NOMO-1 treated with dmso at 0.1 percent for 144 hours (cell line): ENCODE results near the gene OLAH.

Experiments used
- DNase-seq: peaks from one replicate; lab custom pipeline; 2025; ENCODE audit not compliant: unreplicated experiment; lab: John Stamatoyannopoulos, UW

The OLAH gene

DNA sequence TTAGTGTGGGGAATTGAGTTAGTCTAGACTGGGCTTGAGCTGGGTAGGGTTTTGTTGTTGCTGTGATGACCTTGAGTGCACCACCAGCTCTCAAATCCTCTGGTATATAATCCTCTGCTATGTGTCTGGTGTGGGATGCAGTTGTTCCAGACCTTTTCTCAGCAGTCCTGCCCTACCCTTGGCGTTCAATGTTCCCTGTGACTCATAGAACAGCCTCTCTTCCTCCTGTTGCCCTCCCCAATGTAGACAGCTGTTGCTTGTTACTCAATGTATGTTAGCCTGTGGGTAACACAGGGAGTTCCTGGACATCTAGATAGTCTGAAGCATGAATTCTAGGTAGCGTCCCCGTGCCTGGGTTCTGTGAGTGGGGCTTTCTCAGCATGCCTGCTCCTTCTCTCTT is 25.1 kb downstream of the OLAH start:
- no peak for DNase-seq

DNA sequence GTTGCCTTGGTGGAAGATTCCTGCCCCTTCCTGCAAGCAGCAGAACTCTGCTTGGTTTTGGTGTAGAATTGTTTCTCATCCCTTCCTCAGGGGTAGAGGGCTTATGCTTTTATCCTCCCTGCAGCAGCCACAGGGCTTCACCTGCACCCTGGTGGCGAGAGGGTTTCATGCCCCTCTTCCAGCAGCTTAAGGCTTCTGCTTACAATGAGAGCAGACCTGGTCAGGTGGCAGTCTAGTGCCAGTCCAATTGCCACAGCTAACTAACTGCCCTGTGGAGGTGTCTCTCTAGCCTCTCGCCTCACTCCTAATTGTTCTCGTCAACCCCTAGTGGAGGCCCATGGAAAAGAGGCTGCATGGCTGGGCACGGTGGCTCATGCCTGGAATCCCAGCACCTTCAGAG is 25.5 kb downstream of the OLAH start:
- no peak for DNase-seq

DNA sequence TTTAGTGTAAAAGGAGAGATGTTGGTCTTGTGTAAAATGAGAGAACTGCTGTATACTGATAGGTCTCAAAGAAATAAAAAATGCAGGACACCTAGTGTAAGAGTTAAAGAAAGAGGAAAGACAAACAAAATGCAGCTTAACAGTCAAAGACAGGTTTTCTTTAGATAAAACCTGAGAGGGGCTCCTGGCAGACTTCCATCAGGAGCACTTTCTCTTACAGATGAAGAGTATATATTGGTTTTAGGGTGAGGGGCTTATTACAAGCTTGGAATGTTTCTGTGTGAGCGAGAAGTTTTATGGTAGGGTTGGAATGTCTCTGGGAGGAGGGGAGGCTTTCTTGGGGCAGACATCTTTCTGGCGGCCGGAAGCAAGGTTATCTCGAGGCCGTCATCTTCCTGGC is 28.6 kb downstream of the OLAH start:
- no peak for DNase-seq

DNA sequence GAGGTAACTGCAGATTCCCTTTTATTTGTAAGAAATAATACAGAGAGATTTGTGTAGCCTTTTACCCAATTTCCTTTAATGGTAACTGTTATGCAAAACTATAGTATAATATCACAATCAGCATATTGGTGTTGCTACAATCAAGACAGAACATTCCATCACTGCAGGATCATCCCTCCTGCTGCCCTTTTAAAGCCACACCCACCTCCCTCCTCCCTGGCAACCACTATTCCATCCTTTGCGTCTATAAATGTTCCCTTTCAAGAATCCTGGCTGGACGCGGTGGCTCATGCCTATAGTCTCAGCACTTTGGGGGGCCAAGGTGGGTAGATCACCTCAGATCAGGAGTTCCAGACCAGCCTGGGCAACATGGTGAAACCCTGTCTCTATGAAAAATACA is 31.7 kb downstream of the OLAH start:
- DNase-seq = no peak

DNA sequence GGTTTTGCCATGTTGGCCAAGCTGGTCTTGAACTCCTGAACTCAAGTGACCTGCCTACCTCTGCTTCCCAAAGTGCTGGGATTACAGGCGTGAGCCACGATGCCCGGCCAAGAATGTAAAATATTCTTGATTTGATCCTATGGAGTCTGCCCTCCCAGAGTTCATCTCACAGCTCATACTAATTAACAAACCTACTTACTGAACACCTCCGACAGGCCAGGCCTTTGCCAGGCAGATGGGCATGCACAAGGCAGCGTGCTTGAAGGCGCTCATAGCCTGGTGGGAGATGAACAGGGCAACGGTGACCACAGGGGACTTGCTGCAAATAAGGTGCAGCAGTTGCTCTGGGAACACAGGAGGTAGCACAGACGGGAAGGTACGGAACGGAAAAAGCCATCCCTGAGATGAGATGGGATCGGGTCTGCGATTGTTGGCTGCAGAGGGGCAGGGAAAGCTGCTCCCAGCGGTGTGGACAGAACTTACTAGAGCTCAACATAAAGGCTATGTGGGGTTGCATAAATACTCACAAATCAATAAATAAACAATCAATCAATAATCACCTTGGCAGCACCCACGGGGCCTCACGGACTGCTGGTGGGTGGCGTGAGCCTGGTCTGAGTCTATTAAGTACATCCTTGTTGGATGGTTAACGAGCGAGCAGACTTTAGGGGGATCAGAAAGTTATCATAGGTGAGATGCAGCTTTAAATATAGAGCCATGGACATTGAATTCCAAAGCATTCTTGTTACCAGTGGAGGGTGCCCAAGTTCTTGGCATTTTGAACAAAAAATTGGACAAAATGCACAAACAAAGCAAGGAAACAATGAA is 40.1 kb downstream of the OLAH start:
- no peak for DNase-seq

DNA sequence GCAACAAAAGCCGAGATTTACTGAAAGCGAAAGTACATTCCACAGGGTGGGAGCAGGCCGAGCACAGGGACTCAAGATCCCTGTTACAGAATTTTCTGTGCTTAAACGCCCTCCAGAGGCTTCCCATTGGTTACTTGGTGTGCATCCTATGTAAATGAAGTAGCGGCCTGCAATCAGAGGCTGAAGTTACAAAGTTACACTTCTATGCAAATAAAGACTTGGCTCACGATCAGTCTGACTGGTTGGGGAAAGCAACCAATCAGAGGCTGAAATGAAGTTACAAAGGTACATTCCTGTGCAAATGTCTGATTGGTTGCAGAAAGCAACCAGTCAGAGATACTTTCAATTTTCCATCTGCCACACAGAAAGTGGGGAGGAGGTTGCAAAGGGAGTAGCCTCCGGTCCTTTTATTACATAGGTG is 40.8 kb downstream of the OLAH start:
- DNase-seq = no peak

DNA sequence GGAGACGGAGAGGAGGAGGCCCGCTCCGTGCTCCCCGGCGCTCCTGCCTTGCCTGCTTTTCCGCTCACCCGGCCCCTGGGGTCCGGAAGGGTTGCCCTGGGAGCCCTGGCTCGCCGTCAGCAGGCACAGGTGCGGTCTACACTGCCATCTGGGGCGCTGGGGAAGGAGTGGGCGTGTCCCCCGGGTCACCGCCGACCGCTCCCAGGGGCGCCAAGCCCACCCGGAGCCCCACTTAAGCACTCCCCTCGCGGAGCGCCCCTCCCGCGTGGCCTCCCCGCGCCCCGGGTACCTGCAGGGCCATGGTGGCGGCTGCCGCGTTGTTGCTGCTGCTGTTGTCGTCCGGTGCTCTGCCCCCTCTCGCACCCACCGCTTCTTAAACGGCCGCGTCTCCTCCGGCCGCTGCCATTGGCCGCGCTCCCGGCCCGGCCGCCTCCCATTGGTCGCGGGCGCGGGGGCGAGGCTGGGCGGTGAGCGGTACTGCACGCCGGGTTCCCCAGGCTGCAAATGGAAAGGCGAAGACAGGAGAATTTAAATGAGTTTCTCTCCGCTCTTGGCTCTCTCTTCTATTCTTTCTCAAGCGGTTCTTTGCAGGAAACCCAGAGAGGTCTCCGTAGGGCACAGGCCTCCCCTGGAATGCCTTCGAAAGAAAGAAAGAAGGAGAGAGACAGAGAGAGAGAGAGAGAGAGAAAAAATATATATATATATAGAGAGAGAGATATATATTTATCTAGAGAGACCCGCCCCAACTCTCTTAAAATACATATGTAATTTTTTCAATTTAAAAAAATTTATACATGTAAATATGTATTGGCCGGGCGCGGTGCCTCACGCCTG is 44.9 kb downstream of the OLAH start, which contains the start of gene ACBD7:
Gene ACBD7, minus strand, starts transcription at position 349 of the 834 bp plus-strand sequence. Its CDS starts 48 bp downstream, at position 301.
- DNase-seq = peak; percentile 82

DNA sequence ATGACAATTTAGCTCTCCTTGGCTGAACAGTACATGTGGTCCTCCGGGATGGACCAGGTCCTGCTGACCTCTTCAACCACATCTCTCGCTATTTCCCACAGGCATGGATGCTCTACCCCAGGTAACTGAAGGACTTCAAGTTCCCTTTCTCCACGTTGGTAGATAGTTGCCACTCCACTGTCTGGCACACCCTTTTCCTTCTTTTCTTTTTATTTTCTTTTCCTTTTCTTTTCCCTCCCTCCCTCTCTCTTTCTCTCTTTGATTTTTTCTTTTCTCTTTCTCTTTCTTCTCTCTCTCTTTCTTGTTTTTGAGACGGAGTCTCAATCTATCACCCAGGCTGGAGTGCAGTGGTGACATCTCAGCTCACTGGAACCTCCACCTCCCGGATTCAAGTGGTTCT is 47.7 kb downstream of the OLAH start:
- DNase-seq = no peak

DNA sequence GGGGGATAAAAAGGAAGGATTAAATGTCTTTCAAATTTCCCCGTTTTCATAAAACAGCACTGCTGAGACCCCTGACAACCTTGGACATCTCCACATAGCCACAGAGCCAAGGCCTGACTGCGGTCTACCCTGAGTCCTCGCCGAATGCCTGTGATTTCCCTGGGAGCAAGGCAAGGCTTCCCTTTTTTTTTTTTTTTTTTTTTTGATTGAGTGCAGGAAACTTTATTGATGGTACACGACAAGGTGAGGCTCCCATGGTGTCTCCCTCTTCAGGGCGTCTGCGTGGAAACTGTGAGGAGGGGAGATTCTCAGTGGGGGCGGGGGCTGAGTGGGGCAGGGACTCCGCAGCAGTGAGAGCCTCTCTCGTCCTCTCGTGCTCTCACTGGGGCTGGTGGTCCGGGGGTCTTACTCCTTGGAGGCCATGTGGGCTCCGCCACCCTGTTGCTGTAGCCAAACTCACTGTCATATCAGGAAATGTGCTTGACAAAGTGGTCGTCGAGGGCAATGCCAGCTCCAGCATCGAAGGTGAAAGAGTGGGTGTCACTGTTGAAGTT is 49.2 kb downstream of the OLAH start:
- no peak for DNase-seq

DNA sequence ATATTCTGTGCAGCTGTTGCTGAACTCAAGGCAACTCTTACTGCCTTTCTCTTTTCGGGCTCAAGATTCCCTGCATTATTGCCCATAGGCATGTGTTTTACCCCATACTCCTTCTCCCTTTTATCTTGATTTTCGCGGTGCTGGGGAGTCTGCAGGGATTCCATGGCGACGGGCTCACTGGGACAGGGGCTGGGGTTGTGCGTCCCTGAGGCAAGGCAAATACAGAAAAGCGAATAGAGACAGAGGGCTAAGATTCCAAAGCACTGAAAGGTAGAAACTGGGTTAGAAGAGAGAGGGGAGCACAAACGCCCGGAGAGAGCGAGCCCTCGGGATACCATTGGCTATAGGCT is 52.9 kb downstream of the OLAH start:
- DNase-seq = no peak

DNA sequence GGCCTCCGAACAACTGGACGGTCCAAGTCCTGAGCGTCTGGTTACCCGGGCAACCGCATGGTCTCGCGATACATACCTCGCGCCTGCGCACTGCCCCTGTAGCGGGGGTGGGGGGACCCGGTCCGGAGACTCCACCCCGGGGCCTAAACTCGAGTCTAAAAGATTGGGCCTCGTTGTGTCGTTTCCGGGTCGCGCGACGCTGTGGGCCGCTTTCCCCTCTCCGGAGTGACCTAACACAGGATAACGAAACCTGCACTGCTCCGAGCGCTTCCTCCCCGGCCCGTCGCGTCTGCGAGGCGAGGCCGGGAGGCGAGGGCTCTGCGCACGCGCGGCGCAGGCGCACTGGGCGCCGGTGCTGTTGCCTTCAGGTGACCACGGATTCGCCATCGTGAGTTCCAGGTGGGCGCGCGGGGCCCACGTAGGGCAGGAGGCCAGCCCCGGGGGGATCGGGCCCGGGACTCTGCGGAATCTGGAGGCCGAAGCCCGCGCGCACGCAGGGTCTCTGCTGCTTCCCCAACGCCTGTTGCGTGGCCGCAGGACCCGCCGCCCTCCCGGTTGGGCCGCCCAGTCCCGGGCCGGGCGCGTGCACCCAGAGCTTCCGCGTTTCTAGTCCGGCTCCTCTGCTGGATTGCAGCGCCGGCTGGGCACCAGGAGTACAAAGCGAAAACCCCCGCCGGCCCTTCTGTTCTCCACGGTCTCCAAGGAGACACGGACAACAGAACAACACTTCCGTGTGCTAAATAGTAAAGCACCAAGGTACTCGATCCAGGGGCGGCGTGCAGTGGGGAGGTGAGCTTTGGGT is 53.5 kb downstream of the OLAH start, which contains the start of gene RPP38:
Gene RPP38, plus strand, starts transcription at position 345 of the 802 bp plus-strand sequence. CDS start 5,960 bp downstream, outside the sequence.
- peak; percentile 89 for DNase-seq

DNA sequence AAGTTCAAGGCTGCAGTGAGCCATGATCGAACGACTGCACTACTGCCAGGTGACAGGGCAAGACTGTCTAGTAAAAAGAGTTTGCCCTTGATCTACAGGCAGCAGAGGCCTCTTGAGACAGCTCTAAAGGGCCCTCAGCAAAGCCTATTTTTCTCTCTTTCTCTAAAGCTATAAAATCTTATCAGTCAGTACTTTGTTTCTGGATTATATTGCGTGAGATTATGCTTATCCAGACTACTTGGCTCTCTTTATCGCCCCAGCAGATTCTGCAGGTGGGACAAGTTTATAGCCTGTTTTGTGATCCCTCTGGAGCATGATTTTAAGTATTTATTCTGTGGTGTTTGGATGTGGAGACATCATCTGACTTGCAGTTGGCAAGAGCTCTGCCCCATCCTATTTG is 56.1 kb downstream of the OLAH start:
- no peak for DNase-seq

DNA sequence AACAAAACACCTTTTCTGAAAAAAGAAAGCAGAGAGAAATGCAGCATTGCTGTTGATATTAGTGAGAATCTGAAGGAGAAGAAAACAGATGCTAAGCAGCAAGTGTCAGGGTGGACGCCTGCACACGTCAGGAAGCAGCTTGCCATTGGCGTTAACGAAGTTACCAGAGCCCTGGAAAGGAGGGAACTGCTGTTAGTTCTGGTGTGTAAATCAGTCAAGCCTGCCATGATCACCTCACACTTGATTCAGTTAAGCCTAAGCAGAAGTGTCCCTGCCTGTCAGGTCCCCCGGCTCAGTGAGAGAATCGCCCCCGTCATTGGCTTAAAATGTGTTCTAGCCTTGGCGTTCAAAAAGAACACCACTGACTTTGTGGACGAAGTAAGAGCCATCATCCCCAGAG is 59.8 kb downstream of the OLAH start:
- DNase-seq = no peak

DNA sequence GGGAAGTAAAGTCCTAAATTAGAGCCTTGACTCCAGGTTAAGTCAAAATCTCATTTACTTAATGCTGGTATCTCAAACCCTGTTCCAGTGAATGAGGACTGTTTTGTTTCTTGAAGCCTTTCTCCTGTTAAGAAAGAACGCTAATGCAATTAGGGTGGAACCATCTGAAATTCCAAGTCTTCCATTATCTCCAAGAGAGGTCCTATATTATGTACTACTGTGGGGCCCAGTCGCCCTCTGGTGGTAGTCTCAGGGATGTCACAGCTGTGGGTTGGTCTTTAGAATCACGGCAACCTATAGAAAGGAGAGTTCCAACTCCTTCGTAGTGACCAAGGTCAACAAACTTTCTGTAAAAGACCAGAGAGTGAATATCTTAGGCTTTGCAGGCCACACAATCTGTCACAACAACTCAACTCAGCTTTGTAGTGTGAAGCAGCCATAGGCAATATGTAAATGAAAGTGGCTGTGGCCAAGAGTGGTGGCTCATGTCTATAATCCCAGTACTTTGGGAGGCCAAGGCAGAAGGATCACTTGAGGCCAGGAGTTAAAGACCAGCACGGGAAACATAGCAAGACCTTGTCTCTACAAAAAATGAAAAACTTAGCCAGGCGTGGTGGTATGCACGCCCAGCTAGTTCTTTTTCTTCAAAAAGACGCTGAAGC is 62.7 kb downstream of the OLAH start:
- DNase-seq = peak; percentile 1

DNA sequence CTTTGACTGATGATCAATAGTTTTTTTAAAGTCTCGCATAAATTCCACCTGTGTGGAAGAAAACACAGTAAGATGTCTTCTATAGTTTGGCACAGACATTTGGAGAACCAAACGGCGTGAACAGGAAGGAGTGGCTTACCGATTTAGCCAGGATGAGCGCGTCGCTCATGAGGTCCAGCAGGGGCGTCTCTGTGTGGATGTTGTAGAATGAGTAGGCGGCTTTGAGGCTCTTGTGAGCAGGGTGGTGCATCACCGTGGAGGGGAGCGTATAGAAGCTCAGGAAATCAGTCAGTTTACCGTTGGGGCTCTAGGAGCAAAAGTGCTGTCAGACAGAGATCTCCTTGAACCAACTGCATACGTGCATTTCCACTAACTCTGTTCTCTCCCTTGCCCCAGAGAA is 68.9 kb downstream of the OLAH start:
- DNase-seq = no peak

DNA sequence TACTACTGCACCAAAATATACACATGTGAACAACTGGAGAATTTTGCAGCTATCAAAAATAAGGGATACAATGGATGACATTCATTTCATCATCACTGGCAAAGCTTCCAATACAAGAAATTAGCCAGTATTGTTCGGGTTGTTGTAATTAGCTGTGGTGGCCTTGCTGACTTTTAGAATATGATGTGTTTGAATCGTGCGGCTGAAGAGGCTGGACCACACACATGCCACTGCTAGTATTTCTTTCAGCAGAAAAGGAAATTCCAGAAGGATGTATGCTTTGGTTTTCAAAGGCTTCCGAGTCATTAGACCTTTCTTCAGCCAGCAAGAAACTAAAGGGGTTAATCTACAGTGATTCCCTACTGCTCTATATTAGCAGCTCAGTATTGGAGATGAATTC is 70.0 kb downstream of the OLAH start:
- no peak for DNase-seq

DNA sequence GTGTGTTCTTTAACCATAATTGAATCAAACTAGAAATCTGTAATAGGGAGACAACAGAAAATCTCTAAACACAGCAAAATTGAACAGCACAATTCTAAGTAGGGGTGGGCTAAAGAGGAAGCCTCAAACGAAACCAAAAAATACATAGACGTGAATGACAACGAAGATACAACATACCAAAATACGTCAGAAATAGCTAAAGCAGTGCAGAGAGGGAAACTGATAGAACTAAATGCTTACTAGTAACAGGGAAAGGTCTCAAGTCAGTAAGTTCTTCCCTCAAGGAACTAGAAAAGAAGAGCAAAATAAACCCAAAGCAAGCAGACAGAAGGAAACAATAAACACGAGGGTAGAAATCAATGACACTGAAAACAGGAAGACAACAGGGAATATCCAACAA is 72.5 kb downstream of the OLAH start:
- no peak for DNase-seq

DNA sequence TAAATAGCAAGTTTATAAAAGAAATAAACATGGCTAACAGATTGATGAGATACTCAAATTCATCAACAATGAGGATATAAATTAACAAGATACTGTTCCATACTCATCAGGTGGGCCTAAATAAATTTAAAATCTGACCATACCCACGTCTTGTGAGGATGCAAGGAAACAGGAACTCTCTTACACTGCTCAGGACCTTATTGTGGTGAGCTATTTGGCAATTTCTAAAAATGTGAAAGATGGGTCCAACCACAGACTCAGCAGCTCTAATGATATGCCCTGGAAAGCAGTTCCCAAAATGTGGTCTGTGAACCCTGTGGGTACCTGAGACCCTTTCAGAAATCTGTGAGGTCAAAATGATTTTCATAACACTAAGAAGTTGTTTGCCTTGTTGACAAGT is 74.9 kb downstream of the OLAH start:
- peak; percentile 25 for DNase-seq

DNA sequence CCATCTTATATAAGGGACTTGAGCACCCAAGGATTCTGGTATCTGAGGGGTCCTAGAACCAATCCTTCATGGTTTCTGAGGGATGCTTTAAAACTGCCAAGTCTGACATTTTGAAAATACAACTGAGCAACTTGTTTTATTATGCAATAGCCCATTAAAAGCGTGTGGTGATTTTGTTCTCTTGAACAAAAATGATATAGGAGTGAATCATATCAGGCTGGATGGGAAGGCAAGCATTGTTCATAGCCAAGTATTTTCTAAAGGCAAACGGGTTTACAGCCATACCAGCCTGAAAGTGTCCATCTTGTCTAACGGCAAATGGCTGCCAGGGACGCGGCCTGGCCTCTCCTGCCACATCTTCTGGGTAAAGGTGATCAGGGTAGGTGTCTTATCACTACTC is 76.8 kb downstream of the OLAH start:
- no peak for DNase-seq

DNA sequence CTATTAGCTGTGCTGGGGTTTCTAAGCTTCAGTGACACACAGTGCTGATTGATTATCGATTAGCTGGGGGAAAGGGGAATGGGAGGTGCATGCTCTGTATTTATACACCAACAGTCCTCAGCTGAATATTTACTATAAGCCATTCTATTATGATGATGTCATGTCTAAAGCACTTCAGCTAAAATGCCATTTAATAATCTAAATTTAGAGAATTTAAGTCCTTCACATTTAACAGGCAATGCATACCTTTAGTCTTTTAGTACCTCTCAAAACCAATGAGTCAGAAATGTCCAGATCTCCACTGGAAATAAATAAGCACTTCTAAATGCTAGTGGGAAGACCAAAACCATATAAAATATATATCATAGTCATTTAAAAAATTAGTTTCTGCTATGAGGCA is 78.0 kb downstream of the OLAH start:
- no peak for DNase-seq
